Mesenchymal stem cell (in vitro differentiated cells and primary cell): Measurements from ENCODE around the gene RHOXF1. TPM values are rescaled to one million over a fixed set of nuclear protein-coding genes. Genes with fewer than 3 reads are reported as not detected.
"Not testable (repeated sequence)": the region's sequence is repeated elsewhere in the genome, so short reads cannot be mapped to it uniquely, and the experiment has no call there.

Source experiments
- DNase-seq: peaks from one replicate; pipeline ENCODE4 v3.0.0-alpha.2; 2013
- H2AFZ ChIP-seq: one replicate; pipeline ENCODE4 v1.6.1; 2013; ENCODE audit warnings: low read depth, mild to moderate bottlenecking, control low read depth, inconsistent platforms, low read length, moderate library complexity
- H2AK5ac ChIP-seq: 2 replicates; pipeline ENCODE4 v1.6.1; 2013; ENCODE audit warnings: low read length, moderate library complexity, mild to moderate bottlenecking, inconsistent platforms; ENCODE audit not compliant: severe bottlenecking
- H2BK120ac ChIP-seq: one replicate; pipeline ENCODE4 v1.6.1; 2013; ENCODE audit warnings: low read depth, mild to moderate bottlenecking, inconsistent platforms, low read length, moderate library complexity
- H2BK12ac ChIP-seq, 2 experiments: one replicate each; pipeline ENCODE4 v1.6.1; 2013; ENCODE audit warnings: inconsistent platforms in 2 of 2, low read length in 2 of 2, mild to moderate bottlenecking in 2 of 2, moderate library complexity in 2 of 2, control low read depth in 1 of 2
- H2BK15ac ChIP-seq: one replicate; pipeline ENCODE4 v1.6.1; 2013; ENCODE audit warnings: mild to moderate bottlenecking, low read depth, inconsistent platforms; ENCODE audit not compliant: poor library complexity, severe bottlenecking
- H2BK5ac ChIP-seq: 2 replicates; pipeline ENCODE4 v1.6.1; 2013; ENCODE audit warnings: low read depth, mild to moderate bottlenecking, low read length, control low read depth, inconsistent platforms; ENCODE audit not compliant: poor library complexity, severe bottlenecking
- H3K14ac ChIP-seq, 2 experiments: one replicate each; pipeline ENCODE4 v1.6.1; 2013; ENCODE audit warnings: inconsistent platforms in 2 of 2, low read length in 2 of 2, control low read depth in 1 of 2, mild to moderate bottlenecking in 1 of 2, moderate library complexity in 1 of 2
- H3K18ac ChIP-seq, 2 experiments: one replicate each; pipeline ENCODE4 v1.6.1; 2013; ENCODE audit warnings: inconsistent platforms in 2 of 2, low read length in 2 of 2, control low read depth in 1 of 2, low read depth in 1 of 2, mild to moderate bottlenecking in 1 of 2
- H3K23ac ChIP-seq, 2 experiments: one replicate each; pipeline ENCODE4 v1.6.1; 2013; ENCODE audit warnings: inconsistent platforms in 2 of 2, low read length in 2 of 2, mild to moderate bottlenecking in 2 of 2, moderate library complexity in 2 of 2, control low read depth in 1 of 2
- H3K27ac ChIP-seq: 2 replicates; pipeline ENCODE4 v1.5.1; 2013; ENCODE audit warnings: mild to moderate bottlenecking, moderate library complexity, low read length, control low read depth, inconsistent platforms; ENCODE audit not compliant: poor library complexity, severe bottlenecking
- H3K27me3 ChIP-seq, 2 experiments: 2 replicates each; pipeline versions ENCODE4 v1.6.1 to v1.7.0; 2013; ENCODE audit warnings: low read length in 2 of 2, mild to moderate bottlenecking in 2 of 2, moderate library complexity in 2 of 2, control low read depth in 1 of 2, inconsistent platforms in 1 of 2; ENCODE audit not compliant: control insufficient read depth in 1 of 2, insufficient read depth in 1 of 2
- H3K36me3 ChIP-seq, 2 experiments: 2 replicates each; pipeline versions ENCODE4 v1.6.1 to v1.7.0; 2013; ENCODE audit warnings: low read length in 2 of 2, control low read depth in 1 of 2, inconsistent platforms in 1 of 2, low read depth in 1 of 2, mild to moderate bottlenecking in 1 of 2; ENCODE audit not compliant: insufficient read depth in 2 of 2, control insufficient read depth in 1 of 2
- H3K4ac ChIP-seq, 2 experiments: one replicate each; pipeline ENCODE4 v1.6.1; 2013; ENCODE audit warnings: inconsistent platforms in 2 of 2, low read length in 2 of 2, mild to moderate bottlenecking in 2 of 2, moderate library complexity in 2 of 2, control low read depth in 1 of 2, low read depth in 1 of 2
- H3K4me1 ChIP-seq: 2 replicates; pipeline ENCODE4 v1.6.1; 2013; ENCODE audit warnings: low read depth, low read length, control low read depth; ENCODE audit not compliant: control insufficient read depth, insufficient read depth
- H3K4me2 ChIP-seq: 2 replicates; pipeline ENCODE4 v1.6.1; 2013; ENCODE audit warnings: low read length, mild to moderate bottlenecking, inconsistent platforms; ENCODE audit not compliant: poor library complexity, severe bottlenecking
- H3K4me3 ChIP-seq, 2 experiments: 2 replicates each; pipeline versions ENCODE4 v1.5.1 to v1.7.0; 2013; ENCODE audit warnings: low read length in 2 of 2, mild to moderate bottlenecking in 2 of 2, control low read depth in 1 of 2, low read depth in 1 of 2; ENCODE audit not compliant: insufficient read depth in 1 of 2
- H3K79me1 ChIP-seq: replicated peaks from 2 replicates; pipeline ENCODE4 v1.6.1; 2013; ENCODE audit warnings: mild to moderate bottlenecking, control low read depth, low read length, inconsistent platforms; ENCODE audit not compliant: poor library complexity, severe bottlenecking
- H3K9ac ChIP-seq: 2 replicates; pipeline ENCODE4 v1.7.0; 2013; ENCODE audit warnings: mild to moderate bottlenecking, low read length, moderate library complexity
- H3K9me3 ChIP-seq: 2 replicates; pipeline ENCODE4 v1.7.0; 2013; ENCODE audit warnings: mild to moderate bottlenecking, low read length; ENCODE audit not compliant: control insufficient read depth
- H4K8ac ChIP-seq: one replicate; pipeline ENCODE4 v1.6.1; 2013; ENCODE audit warnings: inconsistent platforms, mild to moderate bottlenecking, low read length, moderate library complexity
- H4K91ac ChIP-seq: one replicate; pipeline ENCODE4 v1.6.1; 2013; ENCODE audit warnings: mild to moderate bottlenecking, low read length, inconsistent platforms
- WGBS: methylation state at CpG from one replicate; pipeline ENCODE4 v1.1.7; 2013; ENCODE audit warnings: mixed read lengths; 5-methylcytosine and 5-hydroxymethylcytosine counted together
- polyA plus RNA-seq, 2 experiments: library from polyadenylated mRNA; stranded (reverse); fragments of 200-250 nt; gene quantifications; one replicate each; pipeline ENCODE4 v1.2.3, GENCODE V29; 2013

The RHOXF1 gene, protein sequence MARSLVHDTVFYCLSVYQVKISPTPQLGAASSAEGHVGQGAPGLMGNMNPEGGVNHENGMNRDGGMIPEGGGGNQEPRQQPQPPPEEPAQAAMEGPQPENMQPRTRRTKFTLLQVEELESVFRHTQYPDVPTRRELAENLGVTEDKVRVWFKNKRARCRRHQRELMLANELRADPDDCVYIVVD
- polyA plus RNA-seq (2013, experiment 1 of 2) = not detected
- polyA plus RNA-seq (2013, experiment 2 of 2) = 0.05 TPM

DNA sequence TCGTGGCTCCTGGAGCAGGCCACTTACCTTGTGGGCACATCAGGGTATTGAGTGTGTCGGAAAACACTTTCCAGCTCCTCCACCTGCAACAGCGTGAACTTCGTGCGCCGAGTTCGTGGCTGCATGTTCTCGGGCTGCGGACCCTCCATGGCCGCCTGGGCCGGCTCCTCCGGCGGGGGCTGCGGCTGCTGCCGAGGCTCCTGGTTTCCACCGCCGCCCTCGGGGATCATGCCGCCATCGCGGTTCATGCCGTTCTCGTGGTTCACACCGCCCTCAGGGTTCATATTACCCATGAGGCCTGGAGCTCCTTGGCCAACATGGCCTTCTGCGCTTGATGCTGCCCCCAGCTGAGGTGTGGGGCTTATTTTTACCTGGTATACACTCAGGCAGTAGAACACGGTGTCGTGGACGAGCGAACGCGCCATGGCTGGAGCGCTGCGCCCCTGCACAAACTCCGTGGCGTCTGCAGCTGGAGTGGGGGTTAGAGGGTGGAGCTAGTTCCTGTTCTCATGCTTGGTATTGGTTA is at the start of gene RHOXF1:
Gene RHOXF1 (minus strand): TSS at position 476 of the 526 bp plus-strand sequence. CDS start 51 bp downstream, at position 425.
- H2BK5ac ChIP-seq = no peak within 1 kb of the TSS
- H3K4me2 ChIP-seq = no peak within 1 kb of the TSS
- H3K14ac ChIP-seq = no peak within 1 kb of the TSS
- H4K8ac ChIP-seq = no peak within 1 kb of the TSS
- no peak within 1 kb of the TSS for H3K4ac ChIP-seq
- H2BK15ac ChIP-seq = no peak within 1 kb of the TSS
- H3K23ac ChIP-seq = no peak within 1 kb of the TSS
- H2AFZ ChIP-seq = no peak within 1 kb of the TSS
- no peak within 1 kb of the TSS for H3K9ac ChIP-seq
- no peak within 1 kb of the TSS for H4K91ac ChIP-seq
- H3K27ac ChIP-seq = no peak within 1 kb of the TSS
- no peak within 1 kb of the TSS for H3K18ac ChIP-seq
- H3K79me1 ChIP-seq = no peaks in the 10 kb centered on the region
- H3K27me3 ChIP-seq = peaks cover 0 to 3% of the 10 kb centered on the region in 2 experiments
- H3K4me1 ChIP-seq = no peaks in the 10 kb centered on the region
- DNase-seq = no peak
- H3K9me3 ChIP-seq = no peaks in the 10 kb centered on the region
- H2AK5ac ChIP-seq = no peak within 1 kb of the TSS
- H2BK120ac ChIP-seq = no peak within 1 kb of the TSS
- 96% methylated on average over 26 of the region's 35 CpGs for WGBS
- no peak within 1 kb of the TSS for H3K4me3 ChIP-seq
- H2BK12ac ChIP-seq = no peak within 1 kb of the TSS
- H3K36me3 ChIP-seq = no peaks in the 10 kb centered on the region

DNA sequence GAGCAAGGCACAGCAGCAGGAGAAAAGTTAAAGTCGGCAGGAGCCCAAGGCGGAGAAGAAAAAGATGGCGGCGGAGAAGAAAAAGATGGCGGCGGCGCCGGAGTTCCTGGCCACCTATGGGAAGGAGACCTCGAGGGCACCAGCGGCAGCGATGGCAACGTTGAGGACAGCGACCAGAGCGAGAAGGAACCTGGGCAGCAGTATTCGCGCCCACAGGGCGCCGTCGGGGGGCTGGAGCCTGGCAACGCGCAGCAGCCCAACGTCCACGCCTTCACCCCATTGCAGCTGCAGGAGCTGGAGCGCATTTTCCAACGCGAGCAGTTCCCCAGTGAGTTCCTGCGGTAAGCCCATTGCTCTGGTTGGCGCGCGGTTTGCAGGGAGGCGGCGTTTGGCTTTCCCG is 43.4 kb upstream of the RHOXF1 start:
- no CpG with 5 or more reads among the region's 33 CpGs for WGBS
- H3K27me3 ChIP-seq, H2AFZ ChIP-seq, H3K9me3 ChIP-seq, H3K4ac ChIP-seq, H3K9ac ChIP-seq, H3K23ac ChIP-seq, H3K36me3 ChIP-seq, H4K8ac ChIP-seq, H3K79me1 ChIP-seq, H3K4me3 ChIP-seq, H3K4me1 ChIP-seq, H2BK15ac ChIP-seq, H3K14ac ChIP-seq, H2AK5ac ChIP-seq, DNase-seq, H2BK5ac ChIP-seq, H3K27ac ChIP-seq, H4K91ac ChIP-seq, H2BK120ac ChIP-seq, H2BK12ac ChIP-seq, H3K18ac ChIP-seq, H3K4me2 ChIP-seq: not testable (repeated sequence)

DNA sequence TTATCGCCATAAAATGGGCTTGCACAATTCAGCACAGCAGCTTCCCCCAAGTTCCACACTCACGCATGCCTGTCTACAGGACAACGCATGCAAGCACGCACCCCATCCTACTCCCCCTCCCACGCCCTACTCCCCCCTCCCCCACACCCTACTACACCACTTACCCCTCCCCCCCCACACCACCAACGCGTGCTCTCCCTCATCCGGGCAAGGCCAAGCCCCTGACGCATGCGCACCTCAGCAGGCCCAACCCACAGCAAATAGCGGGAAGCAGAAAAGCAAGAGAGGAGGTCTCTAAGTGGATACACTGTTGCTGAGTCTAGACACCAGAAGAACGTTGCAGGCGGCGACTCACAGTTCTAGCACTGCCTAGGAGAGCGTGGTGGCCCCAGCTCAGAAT is 42.6 kb upstream of the RHOXF1 start, which contains the start of gene RHOXF2:
Gene RHOXF2 (plus strand): TSS at position 301 of the 400 bp plus-strand sequence. CDS start 138 bp downstream, outside the sequence.
- H2BK12ac ChIP-seq, H2BK120ac ChIP-seq, H2AK5ac ChIP-seq, H4K91ac ChIP-seq, H3K23ac ChIP-seq, H3K79me1 ChIP-seq, H3K4ac ChIP-seq, H4K8ac ChIP-seq, H3K4me3 ChIP-seq, H2BK5ac ChIP-seq, H3K36me3 ChIP-seq, H2AFZ ChIP-seq, H3K4me1 ChIP-seq, H3K18ac ChIP-seq, H3K27ac ChIP-seq, H3K9ac ChIP-seq, H2BK15ac ChIP-seq, DNase-seq, H3K9me3 ChIP-seq, H3K4me2 ChIP-seq, H3K27me3 ChIP-seq, H3K14ac ChIP-seq: not testable (repeated sequence)
- WGBS = no CpG with 5 or more reads among the region's 15 CpGs

DNA sequence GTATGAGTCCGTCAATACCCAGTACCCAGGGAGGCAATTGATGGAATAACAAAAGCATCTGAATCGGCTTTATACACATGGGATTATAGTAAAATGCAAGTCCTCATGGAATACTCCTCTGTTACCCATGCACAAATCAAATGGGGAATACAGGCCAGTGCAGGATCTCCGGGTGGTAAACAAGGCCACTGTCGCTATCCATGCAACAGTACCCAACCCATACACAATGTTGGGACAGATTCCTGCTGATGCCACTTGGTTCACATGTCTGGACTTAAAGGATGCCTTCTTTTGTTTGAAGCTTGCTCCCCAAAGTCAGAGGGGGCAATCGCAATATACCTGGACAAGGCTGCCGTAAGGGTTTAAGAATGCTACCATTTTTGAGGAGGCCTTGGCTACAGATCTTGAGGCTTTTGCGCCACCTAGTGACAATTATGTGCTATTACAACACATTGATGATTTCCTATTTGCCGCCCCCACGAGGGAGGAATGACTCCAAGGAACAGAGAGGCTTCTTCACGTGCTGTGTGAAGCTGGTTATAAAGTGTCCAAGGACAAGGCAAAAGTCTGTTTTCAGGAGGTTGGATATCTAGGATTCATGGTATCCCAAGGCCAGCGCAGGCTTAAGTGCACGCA is 34.5 kb upstream of the RHOXF1 start:
- not testable (repeated sequence) for H2AK5ac ChIP-seq, H3K4me2 ChIP-seq, H2AFZ ChIP-seq

More for the DNA sequence above, 34.5 kb upstream of the RHOXF1 start:
- not testable (repeated sequence) for H4K91ac ChIP-seq, H3K9ac ChIP-seq, DNase-seq, H3K79me1 ChIP-seq, H2BK15ac ChIP-seq, H3K27me3 ChIP-seq, H3K4me1 ChIP-seq, H3K4ac ChIP-seq, H2BK12ac ChIP-seq, H3K9me3 ChIP-seq, H4K8ac ChIP-seq, H3K23ac ChIP-seq, H2BK5ac ChIP-seq, H3K18ac ChIP-seq, H3K27ac ChIP-seq, H3K36me3 ChIP-seq, H3K4me3 ChIP-seq, H3K14ac ChIP-seq, H2BK120ac ChIP-seq
- no CpG with 5 or more reads among the region's 12 CpGs for WGBS
